ENCODE measurements around the gene DNAJC15. TPM values are rescaled to one million over a fixed set of nuclear protein-coding genes. Genes with fewer than 3 reads are reported as not detected.

The DNAJC15 gene
- total RNA-seq, 1 experiment from 2014 or later, result 12.3 TPM

DNA sequence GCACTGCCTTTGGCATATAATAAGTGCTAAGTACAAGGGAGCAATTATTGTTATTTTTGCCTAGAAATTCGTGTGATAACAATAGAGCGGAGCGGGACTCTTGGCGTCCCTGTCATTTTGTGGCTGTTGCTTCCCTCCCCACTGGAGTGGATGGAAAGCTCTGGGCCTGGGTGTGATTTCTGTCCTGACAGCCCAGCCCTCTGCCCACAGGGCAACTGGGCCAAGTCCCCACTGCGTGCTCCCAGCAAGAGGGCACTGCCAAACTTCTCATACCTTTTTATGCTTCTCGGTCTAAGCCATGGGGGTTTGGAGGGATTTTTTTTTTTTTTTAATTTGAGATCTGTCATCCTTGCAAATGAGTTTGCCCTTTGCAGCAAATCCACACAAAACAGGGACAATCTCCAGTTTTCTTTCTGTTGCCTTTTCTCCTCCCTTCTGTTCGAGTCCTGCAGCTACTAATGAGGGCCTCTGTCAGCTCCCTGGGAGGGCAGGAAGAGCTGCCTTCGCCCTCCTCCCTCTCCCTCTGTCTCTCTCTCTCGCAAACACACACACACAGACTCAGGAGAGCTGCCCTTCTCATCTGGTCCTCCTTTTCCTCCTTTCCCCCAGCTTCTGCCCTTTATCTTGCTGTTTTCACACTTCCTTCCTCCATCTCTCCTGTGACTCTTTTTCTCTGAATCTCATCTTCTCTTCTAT, 103.9 kb downstream of the DNAJC15 start:
- DNase-seq (ENCODE audit: low read depth), result no peak

DNA sequence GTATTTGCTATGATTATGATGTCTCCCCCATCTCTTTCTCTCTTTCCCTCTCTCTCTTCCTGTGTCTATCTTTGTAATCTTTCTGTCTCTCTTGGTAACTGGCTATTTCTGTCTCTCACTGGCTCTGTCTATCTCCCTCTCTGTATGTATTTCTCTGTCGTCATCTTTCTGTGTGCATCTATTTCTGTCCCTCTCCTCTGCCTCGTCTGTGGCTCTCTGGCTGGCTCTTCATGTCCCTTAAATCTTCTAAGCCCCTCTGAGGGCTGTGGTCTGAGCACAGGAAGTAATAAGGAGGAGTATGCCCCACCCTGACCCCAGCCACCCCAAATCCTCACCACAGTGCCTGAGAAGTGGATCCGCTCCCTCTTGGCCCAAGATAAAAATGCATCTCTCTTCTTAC, 104.4 kb downstream of the DNAJC15 start:
- DNase-seq (ENCODE audit: low read depth), result no peak

DNA sequence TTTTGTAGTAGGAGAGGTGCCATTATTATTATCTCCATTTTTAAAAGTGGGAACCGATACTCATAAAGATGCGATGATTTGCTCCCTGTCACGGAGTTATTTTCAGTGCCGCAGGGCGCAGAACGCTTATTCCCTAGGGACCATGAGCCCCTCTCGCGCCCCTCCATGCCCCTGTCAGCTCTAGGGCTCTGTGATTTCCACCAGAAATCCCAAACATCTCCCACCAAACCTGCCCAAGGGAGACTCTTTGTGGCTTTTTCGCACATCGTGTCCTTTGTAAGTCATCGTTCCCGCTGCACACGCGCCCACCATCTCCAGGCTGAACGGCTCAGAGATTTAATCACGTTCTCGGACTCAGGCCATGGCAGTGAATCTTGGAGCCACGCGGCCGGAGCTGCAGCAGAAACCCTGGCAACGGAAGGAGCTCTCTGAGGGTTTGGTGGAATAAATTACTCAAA, 105.1 kb downstream of the DNAJC15 start:
- no peak for DNase-seq (ENCODE audit: low read depth)

DNA sequence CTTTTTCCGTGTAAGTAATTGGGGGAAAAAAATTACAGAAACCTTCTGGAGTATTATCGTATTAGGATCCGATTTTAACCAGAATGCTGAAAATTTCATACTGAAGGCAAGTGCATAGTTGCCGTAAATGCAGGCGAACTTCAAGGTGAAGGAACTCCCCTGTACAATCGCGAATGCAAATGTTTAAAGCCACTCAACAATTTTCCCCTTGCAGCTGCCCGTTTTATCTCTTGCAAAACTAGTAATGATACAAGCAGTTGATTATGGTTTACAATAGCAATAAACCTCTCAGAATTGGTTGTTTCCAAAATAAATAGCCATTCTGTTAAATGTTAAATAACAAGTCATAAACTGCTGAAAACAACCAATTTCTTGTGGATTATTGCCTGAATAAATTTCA, 105.7 kb downstream of the DNAJC15 start:
- DNase-seq (ENCODE audit: low read depth), result no peak

DNA sequence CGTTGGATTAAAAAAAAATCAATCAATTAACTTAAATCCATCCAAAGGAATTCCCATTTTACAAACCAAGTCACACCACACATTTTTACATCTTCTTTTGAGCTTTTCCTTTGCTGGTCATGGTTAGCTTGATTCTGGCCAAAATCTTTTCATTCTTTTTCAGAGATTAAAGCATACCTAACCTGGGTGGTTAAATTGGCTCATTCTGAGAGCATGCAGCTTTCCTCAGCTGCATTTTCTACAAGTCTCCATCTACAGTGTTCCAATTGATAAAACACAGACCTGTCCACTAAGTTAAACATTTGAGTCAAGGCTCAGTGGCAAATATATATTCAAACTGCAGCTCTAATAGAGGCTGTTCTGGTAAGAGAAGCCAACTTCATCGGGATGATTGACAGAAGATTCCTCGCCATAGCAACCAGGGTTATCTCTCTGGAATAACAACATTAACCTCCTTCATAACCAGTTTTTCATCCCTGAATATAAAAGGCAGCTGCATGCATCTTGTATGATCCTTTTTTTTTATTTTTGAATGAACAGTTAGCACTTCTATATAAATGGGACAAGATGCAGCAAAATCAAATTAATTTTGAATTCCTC, 106.2 kb downstream of the DNAJC15 start:
- DNase-seq (ENCODE audit: low read depth), result no peak

DNA sequence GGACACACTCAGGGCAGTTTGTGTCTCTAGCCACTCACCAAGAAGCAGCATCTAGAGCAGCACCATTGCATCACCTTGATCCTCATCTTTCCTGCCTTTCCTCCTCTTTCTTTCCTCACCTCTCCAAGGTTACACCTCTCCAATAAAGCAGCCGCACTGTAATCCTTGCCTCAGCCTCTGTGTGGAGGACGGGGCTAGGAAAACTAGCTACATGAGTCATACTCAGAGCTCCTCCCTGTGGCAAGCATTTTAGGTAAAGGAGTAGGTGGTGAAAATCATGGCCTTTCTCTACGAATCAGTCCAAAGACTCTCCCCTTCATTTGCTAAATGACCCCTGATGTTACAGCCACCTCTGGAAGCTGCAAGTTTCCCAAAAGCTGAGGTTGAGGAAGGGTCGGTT, 108.9 kb downstream of the DNAJC15 start:
- peak; percentile 38 for DNase-seq (ENCODE audit: low read depth)

DNA sequence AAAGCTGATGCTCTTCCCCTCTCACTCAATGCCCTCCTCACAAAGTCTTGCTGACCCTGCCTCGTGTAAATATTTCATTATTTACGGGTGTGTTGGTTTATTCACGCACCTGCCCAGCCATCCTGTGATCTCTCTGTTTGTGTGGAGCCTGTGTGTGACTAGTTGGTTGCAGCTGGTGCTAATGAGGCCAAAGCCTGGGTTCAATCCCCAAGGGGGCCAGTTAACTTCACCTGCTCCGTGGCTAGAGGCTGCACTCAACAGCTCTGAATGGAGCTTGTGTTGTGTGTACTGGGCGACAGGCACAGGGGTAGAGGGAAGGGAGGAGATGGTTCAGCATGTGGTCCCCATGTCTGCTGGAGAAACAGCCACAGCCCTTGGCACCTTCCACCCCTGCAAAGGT, 109.5 kb downstream of the DNAJC15 start:
- DNase-seq (ENCODE audit: low read depth), result no peak

DNA sequence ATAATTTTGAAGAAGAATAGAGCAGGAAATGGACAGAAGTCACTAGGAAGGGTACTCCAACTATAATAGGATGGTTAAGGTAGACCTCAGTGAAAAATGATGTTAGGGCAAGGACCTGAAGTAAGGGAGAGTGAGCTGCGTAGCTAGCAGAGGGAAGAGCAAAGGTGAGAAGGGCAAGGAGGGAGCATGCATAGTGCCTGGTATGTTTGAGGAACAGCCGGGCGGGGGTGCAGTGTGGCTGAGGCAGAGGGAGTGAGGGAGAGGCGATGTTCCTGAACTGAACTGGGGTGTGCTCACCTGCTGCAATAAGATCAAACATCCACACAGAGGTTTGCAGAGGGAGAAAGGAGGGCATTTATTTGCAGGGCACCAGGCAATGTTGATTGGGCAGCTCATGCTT, 110.4 kb downstream of the DNAJC15 start:
- DNase-seq (ENCODE audit: low read depth), result no peak

DNA sequence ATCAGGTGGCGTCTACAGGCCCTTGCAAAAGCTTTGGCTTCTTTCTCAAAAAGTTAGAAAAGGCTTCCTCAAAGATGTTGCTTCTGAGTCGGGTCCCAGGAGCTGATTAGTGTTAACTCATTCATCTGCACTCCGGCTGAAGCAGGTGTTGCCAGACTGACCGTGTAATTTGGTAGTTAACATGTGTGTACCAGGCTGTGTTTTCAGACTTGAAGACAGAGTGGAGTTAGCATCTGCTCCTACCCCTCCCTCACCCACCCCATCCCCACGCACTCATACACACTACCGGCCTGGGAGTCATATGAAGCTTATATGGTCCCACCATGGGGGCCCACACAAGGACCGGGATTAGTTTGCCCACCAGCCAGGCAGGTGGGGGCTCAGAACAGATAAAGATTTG, 111.5 kb downstream of the DNAJC15 start:
- no peak for DNase-seq (ENCODE audit: low read depth)

DNA sequence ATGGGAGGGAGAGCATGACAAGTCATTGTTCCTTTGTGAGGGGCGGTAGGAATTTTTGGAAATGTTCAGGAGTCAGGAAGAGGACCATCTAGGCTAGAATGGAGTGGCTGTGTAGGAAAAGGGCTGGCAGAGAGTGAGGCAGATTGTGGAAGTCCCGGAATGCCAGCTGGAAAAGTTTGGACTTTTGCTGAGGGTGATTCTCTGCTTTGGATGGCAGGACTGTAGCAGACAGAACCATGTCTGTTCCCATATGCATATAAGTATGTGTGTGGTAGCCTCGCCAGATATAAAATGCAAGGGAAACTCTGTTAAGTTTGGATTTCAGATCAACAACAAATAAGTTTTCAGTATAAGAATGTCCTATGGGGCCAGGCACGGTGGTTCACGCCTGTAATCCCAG, 112.1 kb downstream of the DNAJC15 start:
- no peak for DNase-seq (ENCODE audit: low read depth)

DNA sequence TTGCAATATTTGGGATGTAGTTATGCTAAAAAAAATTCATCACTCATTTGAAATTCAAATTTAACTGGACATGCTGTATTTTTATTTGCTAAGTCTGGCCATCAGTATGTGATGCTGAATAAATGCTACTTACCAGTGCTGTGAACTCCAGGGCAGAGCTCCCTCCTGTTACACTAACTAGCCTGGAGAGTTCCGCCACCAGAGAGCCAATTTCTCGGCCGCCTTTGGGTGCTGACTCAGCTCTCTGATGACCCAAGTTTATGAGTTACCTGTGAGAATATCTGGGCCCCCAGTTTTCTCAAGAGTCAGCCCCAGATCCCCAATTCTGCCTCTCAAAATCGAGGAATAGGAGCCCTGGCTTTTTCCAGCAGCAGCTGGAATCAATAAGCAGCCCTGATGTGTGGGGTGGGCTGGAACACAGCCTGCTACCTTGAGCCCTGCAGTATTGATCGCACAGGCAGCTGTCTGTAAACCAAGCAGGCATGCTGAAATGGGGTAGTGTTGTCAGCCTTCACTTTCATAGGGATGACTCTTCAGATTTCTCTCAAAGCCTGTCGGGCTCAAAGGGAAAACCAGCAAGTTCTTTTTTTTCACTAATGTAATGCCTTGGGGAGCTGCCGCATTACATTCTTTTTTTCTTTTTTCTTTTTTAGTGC, 113.7 kb downstream of the DNAJC15 start:
- DNase-seq (ENCODE audit: low read depth), result no peak

DNA sequence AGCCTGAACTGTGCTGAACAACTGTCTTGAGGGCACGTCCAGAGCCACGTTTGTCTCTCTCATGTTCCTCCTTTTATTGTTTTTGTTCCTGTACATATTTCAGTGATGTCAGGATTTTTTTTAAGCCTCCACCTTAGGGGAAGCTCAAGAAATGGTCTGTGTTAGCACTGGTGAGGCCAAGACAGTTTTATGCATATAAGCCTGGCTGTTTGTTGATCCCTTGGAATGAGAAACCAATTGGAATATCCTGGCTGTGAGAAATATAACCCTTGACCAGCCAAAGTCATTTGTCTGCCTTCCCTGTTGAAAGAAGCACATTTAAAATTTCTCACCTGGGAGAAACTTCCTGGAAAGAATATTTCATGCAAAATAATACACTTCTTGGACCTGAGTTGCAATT, 115.8 kb downstream of the DNAJC15 start:
- DNase-seq (ENCODE audit: low read depth), result no peak

DNA sequence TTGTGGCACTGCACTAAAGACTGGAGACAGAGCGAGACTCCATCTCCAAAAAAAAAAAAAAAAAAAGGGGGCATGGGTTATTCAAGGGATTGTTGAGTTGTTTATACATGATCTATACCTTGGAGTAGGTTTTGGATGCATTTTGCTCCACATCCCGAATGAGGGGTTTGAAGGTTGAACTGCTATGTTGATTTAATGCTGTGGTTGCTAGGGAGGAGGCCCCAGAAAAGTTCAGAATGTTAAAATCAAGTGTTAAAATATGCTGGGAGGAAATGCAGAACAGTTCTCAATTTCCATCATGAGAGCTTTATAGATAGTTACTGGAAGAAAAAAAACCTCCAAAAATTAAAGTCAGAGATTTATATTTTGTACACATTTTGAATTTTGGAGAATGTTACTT, 116.5 kb downstream of the DNAJC15 start:
- DNase-seq (ENCODE audit: low read depth), result no peak

DNA sequence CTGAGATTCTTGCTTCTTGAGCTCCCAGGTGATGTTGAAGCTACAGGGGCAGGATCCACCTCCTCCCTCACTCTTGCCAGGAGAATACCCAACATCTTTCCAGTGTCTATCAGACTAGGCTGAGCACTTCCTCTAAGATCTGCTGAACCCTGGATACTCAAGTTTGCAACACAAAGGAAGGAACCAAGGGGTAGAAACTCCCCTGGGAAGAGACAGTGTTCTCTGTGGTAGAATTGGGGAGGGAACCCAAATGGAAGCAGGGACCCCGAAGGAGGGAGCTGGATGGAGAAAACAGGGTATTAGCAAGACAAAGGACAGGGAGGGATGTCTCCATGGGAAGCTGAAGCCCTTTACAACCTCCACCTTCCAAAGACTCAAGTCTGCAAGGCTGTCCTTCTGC, 117.6 kb downstream of the DNAJC15 start:
- DNase-seq (ENCODE audit: low read depth), result no peak

DNA sequence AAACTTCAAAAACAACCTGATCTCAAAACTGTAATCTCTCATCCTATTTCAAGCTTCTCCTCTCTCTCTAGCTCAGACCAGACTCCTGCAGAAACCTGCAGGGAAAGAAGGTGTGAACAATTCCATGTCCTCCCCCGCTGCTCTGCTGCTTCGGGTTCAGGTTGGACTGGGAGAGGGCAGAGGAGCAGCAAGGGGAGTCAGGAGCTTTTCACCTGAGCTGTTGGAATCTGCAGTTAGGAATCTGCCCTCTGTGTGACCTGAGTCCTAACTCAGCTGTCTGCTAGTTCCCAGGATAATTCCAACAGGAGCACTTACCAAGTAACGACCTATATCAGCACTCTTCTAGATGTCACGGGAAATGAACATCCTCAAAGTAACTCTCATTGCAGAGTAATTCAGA, 118.3 kb downstream of the DNAJC15 start:
- DNase-seq (ENCODE audit: low read depth), result no peak

DNA sequence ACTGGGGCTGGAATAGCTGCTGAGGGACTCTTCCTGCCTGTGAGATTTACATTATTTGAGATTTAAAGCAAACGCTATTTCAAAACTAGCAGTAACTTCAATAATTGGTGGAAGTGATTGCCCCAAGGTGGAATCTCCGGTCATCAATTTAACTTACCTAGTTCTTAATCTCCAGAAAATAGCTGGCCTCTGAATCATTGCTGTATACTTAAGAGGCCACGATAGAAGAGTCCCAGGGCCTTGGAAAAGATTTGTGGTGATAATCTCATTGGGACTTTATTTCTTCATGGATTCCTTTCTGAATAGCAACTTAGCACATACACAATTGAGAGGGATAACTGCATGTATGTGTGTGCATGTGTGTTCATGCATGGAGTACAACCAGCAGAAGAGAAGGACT, 120.2 kb downstream of the DNAJC15 start:
- DNase-seq (ENCODE audit: low read depth), result no peak

DNA sequence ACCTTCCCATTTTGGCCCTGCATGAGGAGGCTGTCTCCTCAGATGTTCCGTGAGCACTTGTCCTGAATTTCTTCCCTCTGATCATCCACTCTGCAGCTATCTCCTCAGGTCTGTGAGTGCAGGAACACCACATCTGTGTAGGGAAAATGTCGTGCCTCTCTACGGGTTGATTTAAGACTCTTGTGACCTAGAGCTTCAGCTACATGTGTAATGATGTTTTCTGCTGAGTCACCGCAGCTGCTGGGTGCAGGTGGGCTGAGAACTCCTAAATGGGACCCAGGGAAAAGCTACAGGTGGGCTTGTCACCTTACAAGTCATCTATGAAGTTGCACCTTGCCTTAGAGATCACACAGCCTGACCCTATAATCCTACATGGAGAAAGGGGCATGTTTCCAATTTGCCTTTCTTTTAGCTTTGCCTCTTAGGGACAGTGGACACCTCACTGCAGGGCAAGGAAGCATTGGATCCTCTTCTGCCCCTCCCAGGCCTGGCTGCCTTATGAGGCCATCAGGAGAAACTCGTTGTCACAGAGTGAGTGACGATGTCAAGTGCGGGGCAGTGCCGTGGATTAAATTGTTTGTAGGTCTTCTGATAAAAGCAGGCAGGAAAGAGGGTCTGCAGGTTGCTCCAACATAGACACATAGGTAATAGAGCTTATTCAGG, 122.3 kb downstream of the DNAJC15 start:
- no peak for DNase-seq (ENCODE audit: low read depth)

DNA sequence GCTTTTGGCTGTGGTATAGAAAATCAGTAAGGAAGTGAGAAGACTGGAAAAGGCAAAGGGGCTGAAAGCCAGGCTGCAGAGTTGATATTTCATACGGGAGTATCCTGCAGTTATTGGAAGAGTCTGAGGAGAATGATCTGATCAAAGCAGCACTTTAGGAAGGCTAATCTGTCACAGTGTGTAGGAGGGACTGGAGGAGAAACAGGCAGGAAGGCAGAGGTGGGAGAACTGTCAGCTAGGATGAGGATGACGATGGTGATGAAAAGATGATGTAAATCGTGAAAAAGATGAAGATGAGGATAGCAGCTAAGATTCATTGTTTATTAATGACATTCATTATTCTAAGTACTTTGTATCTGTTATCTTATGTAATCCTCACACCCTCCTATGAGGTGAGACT, 123.0 kb downstream of the DNAJC15 start:
- no peak for DNase-seq (ENCODE audit: low read depth)

DNA sequence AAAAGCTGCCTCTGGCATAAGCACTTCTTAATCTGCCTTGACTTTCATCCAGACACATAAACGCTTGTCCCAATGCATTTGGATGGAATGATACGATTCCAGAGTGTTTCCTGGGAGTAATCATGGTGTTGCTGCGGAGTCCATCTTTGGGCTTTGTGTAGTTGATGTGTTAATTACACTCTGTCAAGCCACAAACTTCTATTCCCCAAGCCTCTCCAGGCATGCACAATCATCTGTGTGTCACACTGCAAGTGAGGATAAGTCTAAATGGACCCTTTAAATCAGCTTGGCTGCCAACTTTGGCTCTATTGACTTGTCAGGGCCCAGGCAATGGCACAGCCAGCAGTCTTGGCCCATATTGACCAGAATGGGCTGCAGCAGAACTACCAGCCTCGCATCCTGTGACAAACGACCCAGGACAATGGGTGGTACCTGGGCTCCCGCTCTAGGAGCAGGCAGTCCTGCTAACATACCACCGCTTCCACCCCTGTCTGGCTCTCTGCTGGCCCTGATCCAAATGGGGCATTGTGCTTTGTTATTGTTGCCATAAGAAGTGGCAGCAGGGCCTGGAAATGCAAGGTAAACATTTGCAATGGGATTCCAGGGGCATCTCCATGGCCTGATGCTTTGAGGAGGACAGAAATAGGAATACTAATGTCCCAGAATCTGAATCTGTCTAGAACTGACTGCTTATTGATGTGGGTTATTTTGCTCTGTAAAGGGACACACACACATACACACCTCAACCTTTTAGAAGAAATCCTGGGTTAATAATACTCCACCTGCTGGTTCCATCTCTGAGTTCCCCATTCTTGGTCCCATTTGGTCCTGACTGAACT, 127.2 kb downstream of the DNAJC15 start:
- DNase-seq (ENCODE audit: low read depth), result no peak

DNA sequence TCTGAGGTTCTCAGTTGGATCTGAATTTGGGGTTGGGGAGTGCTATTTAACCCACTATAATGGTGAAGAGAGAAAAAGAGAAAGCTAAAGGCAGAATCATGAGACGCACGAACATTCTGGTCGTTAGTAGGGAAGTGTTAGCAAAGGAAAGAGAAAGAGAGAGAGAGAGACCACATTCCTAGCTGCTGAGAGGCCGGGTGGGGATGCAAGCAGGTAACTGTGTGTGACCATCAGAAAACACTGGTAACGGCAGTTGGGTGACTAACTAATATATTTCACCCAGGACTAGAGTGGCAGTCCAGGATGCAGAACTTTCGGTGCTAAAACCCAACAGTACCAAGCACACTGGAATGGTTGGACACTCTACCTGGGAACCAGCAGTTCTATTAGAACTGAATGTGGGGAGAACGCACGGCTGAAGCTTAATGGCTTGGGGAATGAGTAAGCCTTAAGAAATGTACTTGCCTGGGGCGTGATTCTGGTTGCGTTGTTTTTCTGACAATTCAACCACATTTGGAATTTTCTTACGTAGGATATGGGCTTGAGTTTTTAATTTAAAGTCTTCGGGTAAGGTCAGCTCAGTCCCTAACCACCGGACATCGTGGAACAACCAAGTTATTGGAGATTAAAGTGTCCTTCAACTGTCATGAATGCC, 130.2 kb downstream of the DNAJC15 start:
- DNase-seq (ENCODE audit: low read depth), result peak; percentile 66

DNA sequence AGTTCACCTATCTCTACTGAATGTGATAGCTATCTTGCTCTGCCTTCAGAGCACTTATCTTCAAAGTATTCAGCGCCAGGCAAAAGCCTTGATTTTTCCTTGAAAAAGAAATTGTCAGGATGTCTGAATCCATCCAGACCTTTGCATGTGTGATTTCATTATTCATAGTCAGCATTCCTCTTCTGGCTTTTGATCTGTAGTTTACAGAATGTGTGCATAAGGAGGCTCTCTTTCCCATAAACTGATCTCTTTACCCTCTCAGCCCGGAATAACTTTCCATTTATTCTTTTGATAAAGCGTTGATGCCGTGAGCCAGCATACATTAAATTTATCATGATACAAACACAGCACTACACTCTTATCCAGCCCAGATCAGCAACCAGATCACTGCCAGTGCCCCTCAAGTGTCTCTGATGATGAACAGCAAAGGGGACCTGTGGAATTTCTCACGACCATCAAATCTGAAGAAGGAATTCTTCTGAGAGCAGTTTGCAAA, 130.8 kb downstream of the DNAJC15 start:
- DNase-seq (ENCODE audit: low read depth), result no peak

All from Daoy (cell line).